HEK293T (cell line): Measurements from ENCODE around the gene CPA1.

Source experiments
- BHLHE40 ChIP-seq: fragments of 450-650 bp; IDR thresholded peaks from 2 replicates; pipeline ENCODE4 v1.6.1; 2016; ENCODE audit warnings: mild to moderate bottlenecking, moderate library complexity, borderline replicate concordance
- FOXA1 ChIP-seq: fragments of 450-650 bp; IDR thresholded peaks from 2 replicates; pipeline ENCODE4 v1.6.1; 2016; ENCODE audit warnings: mild to moderate bottlenecking
- FOXK2 ChIP-seq: fragments of 450-650 bp; IDR thresholded peaks from 2 replicates; pipeline ENCODE4 v1.6.1; 2016; ENCODE audit warnings: mild to moderate bottlenecking
- L3MBTL2 ChIP-seq: fragments of 450-650 bp; conservative IDR thresholded peaks from 2 replicates; pipeline ENCODE4 v1.6.1; 2016; ENCODE audit warnings: mild to moderate bottlenecking
- LEF1 ChIP-seq: fragments of 450-650 bp; IDR thresholded peaks from 2 replicates; pipeline ENCODE4 v1.6.1; 2017; ENCODE audit warnings: mild to moderate bottlenecking, borderline replicate concordance
- SP1 ChIP-seq: fragments of 450-650 bp; IDR thresholded peaks from 2 replicates; pipeline ENCODE4 v1.6.1; 2017
- SUZ12 ChIP-seq: fragments of 450-650 bp; IDR thresholded peaks from 2 replicates; pipeline ENCODE4 v1.6.1; 2016; ENCODE audit warnings: mild to moderate bottlenecking
- TARDBP ChIP-seq: fragments of 450-650 bp; IDR thresholded peaks from 2 replicates; pipeline ENCODE4 v1.6.1; 2016
- ZNF384 ChIP-seq: fragments of 450-650 bp; IDR thresholded peaks from 2 replicates; pipeline ENCODE4 v1.6.1; 2016

DNA sequence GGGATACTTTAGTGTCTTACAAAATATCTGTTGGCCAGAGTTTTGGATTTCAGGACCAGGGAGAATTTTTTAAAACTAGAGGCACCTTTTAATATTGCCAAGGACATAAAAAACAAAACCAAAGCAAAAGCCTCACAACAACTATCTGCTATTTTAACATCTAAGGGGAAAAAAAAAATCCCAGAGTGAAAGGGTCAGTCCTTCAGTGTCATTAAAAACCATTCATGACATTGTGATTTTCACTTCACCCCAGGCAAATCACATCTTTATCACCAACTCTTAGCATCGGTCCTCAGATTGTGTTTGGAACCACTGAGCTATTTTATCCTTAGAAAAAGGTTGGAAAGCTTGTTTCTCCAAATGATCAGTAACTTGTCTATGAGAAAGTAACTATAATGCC is 49.8 kb downstream of the CPA1 start:
- TF ChIP-seq BHLHE40, result no peak
- no peak for TF ChIP-seq ZNF384
- no peak for TF ChIP-seq SP1
- no peak for TF ChIP-seq LEF1
- no peak for TF ChIP-seq L3MBTL2
- no peak for TF ChIP-seq FOXK2
- no peak for TF ChIP-seq TARDBP
- TF ChIP-seq SUZ12, result no peak
- no peak for TF ChIP-seq FOXA1
